Neural progenitor cell (in vitro differentiated cells): ENCODE measurements around the gene PRDM16.

Experiments
- CTCF ChIP-seq: fragments of 200-600 bp; sonication (generic); IDR thresholded peaks from 2 replicates; pipeline ENCODE4 v1.5.1; 2017; ENCODE audit warnings: antibody characterized with exemption, mild to moderate bottlenecking
- EZH2 ChIP-seq: fragments of 200-600 bp; sonication (generic); IDR thresholded peaks from 2 replicates; pipeline ENCODE4 v1.6.1; 2017; ENCODE audit warnings: antibody characterized with exemption, mild to moderate bottlenecking, moderate library complexity
- EZH2phosphoT487 ChIP-seq: fragments of 200-600 bp; sonication (generic); IDR thresholded peaks from 2 replicates; pipeline ENCODE4 v1.6.1; 2017; ENCODE audit warnings: antibody characterized with exemption

DNA sequence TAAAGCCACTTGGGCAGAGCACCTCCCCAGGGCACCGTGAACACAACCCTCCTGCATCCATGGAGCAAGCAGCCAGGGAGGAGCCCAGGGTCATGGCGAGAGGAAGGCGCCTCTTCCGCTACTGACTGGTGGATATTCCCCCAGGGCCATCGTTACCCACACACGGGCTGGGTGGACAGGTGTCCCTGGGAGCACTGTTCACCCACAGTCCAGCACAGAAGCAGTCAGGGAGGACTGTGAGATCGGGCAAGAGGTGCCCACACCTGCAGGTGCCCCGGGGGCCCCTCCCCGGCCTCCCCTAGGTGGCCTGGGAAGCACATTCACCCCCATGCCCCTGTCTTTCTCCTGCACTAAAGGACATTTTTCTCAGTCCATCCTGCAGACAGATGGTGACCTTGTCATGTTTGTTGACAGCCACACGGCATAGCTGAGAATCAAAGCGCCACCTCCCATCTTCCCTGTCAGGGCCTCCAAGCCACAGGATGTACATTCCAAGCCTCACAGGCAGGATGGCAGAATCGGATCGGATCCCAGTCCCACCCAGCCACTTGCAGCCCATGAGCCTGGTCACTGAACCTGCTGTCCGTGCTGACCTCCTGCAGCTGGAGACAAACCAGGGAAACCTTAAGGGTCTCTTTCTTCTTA, 160.2 kb downstream of the PRDM16 start:
- TF ChIP-seq CTCF (no peak), EZH2 (no peak), EZH2phosphoT487 (no peak)
